ENCODE results near the gene ITSN1. TPM values are rescaled to one million over a fixed set of nuclear protein-coding genes. Genes with fewer than 3 reads are reported as not detected.

ITSN1 gene
- total RNA-seq, 3 donors from 2014 or later: 39.5 to 113 (median 58.3) TPM

- no peaks in the 10 kb centered on the region for H3K4me1 ChIP-seq
- DNase-seq (ENCODE audit: low spot score in 2 of 2): no peak
- H3K27me3 ChIP-seq: no peaks in the 10 kb centered on the region
- no peak for TF ChIP-seq CTCF (IDR thresholded peaks at IDR 0.05)
- no peak for TF ChIP-seq POLR2A (IDR thresholded peaks at IDR 0.05)
- TF ChIP-seq POLR2AphosphoS5 (IDR thresholded peaks at IDR 0.05): no peak
- H3K36me3 ChIP-seq: peaks cover 5% of the 10 kb centered on the region
- no peak overlapping the region for H3K4me3 ChIP-seq
- no peak overlapping the region for H3K27ac ChIP-seq
- intact Hi-C loops (cut with DNase I; ENCODE audit: low total_unique reads): no loop called here
- no peaks in the 10 kb centered on the region for H3K9me3 ChIP-seq
Measured at GRCh38 chr21:33791073-33791472, 148.8 kb downstream of the ITSN1 start.

GRCh38 chr21:33794596-33794995 is 152.3 kb downstream of the ITSN1 start:
- Histone ChIP-seq H3K27ac (no peak overlapping the region), H3K27me3 (no peaks in the 10 kb centered on the region), H3K36me3 (peaks cover 5% of the 10 kb centered on the region), H3K9me3 (no peaks in the 10 kb centered on the region), H3K4me3 (no peak overlapping the region), H3K4me1 (no peaks in the 10 kb centered on the region)
- TF ChIP-seq POLR2A (IDR thresholded peaks at IDR 0.05): no peak
- TF ChIP-seq POLR2AphosphoS5 (IDR thresholded peaks at IDR 0.05): no peak
- no peak for TF ChIP-seq CTCF (IDR thresholded peaks at IDR 0.05)
- DNase-seq (ENCODE audit: low spot score in 2 of 2): no peak
- intact Hi-C loops (cut with DNase I; ENCODE audit: low total_unique reads): no loop called here

GRCh38 chr21:33797565-33797964 is 155.3 kb downstream of the ITSN1 start:
- intact Hi-C loops (cut with DNase I; ENCODE audit: low total_unique reads): no loop called here
- Histone ChIP-seq H3K4me1 (no peaks in the 10 kb centered on the region), H3K4me3 (no peak overlapping the region), H3K9me3 (no peaks in the 10 kb centered on the region), H3K27ac (no peak overlapping the region), H3K27me3 (no peaks in the 10 kb centered on the region), H3K36me3 (peaks cover 5% of the 10 kb centered on the region)
- no peak for DNase-seq (ENCODE audit: low spot score in 2 of 2)
- TF ChIP-seq CTCF (IDR thresholded peaks at IDR 0.05) (no peak), POLR2A (IDR thresholded peaks at IDR 0.05) (no peak), POLR2AphosphoS5 (IDR thresholded peaks at IDR 0.05) (no peak)

- no peak overlapping the region for H3K4me3 ChIP-seq
- H3K36me3 ChIP-seq: peaks cover 1% of the 10 kb centered on the region
- intact Hi-C loops (cut with DNase I; ENCODE audit: low total_unique reads): no loop called here
- H3K27ac ChIP-seq: peak overlapping the region in 1 of 2 donors; percentile 15
- DNase-seq (ENCODE audit: low spot score in 2 of 2): no peak
- no peaks in the 10 kb centered on the region for H3K27me3 ChIP-seq
- no peaks in the 10 kb centered on the region for H3K9me3 ChIP-seq
- no peaks in the 10 kb centered on the region for H3K4me1 ChIP-seq
- no peak for TF ChIP-seq CTCF (IDR thresholded peaks at IDR 0.05)
- no peak for TF ChIP-seq POLR2A (IDR thresholded peaks at IDR 0.05)
- no peak for TF ChIP-seq POLR2AphosphoS5 (IDR thresholded peaks at IDR 0.05)
Measured at GRCh38 chr21:33799378-33800090, 157.2 kb downstream of the ITSN1 start.

- Histone ChIP-seq H3K4me3 (no peak overlapping the region), H3K9me3 (no peaks in the 10 kb centered on the region), H3K27me3 (no peaks in the 10 kb centered on the region), H3K27ac (no peak overlapping the region), H3K4me1 (no peaks in the 10 kb centered on the region), H3K36me3 (no peaks in the 10 kb centered on the region)
- no peak for DNase-seq (ENCODE audit: low spot score in 2 of 2)
- TF ChIP-seq CTCF (IDR thresholded peaks at IDR 0.05) (no peak), POLR2AphosphoS5 (IDR thresholded peaks at IDR 0.05) (no peak), POLR2A (IDR thresholded peaks at IDR 0.05) (no peak)
- intact Hi-C loops (cut with DNase I; ENCODE audit: low total_unique reads): no loop called here
Measured at GRCh38 chr21:33800753-33801423, 158.6 kb downstream of the ITSN1 start.
